ENCODE results near the gene GLT6D1. TPM values are rescaled to one million over a fixed set of nuclear protein-coding genes. Genes with fewer than 3 reads are reported as not detected.

The GLT6D1 gene
- total and polyA plus RNA-seq, 2 of the 8 experiments (the other 6 are each of a cell fraction or from before 2014, with no cell fraction given) = 1.3 to 2.1 TPM

DNA sequence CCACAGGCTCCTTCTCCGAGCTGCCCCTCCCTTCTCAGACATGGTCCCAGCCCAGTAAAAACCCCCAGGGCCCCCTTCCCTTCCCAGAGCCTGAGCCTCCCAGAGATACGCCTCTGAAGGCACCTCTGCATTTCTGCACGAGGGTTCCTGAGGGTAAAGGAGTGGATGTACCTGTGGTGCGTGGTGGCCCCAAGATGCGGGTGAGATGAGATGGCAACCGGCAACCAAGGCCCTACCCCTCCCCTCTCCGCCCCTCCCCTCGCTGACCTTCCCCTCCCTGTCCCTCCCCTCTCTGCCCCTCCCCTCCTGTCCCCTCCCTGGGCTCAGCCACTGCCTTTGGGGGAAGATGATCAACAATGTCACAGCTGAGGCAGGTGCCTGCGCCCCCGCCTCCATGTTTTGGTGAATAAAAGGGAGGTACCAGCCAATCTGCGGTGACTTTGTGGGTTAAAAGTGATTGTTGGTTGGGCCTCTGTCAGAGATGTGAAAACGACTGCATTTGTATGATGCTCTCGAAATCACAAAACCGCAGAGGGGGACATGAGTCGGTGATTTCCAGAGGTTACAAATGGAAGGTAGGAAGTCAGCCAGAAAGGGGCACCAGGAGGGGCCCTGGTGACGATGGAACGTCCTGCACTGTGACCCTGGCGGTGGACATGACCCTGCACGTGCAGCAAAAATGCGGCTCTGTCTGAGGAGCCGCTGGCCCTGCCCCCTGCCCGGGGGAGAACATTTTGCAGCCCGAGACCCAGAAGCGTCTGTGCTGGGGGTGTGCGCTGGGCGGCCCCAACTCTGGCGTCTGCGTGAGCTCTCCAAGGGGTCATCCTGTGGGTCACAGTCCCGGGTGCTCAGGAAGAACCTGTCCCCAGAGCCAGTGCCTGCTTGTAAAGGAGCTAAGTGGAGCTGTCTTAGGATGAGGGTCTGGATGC, 27.5 kb upstream of the GLT6D1 start (continued):
- TF ChIP-seq, protein P1, sequence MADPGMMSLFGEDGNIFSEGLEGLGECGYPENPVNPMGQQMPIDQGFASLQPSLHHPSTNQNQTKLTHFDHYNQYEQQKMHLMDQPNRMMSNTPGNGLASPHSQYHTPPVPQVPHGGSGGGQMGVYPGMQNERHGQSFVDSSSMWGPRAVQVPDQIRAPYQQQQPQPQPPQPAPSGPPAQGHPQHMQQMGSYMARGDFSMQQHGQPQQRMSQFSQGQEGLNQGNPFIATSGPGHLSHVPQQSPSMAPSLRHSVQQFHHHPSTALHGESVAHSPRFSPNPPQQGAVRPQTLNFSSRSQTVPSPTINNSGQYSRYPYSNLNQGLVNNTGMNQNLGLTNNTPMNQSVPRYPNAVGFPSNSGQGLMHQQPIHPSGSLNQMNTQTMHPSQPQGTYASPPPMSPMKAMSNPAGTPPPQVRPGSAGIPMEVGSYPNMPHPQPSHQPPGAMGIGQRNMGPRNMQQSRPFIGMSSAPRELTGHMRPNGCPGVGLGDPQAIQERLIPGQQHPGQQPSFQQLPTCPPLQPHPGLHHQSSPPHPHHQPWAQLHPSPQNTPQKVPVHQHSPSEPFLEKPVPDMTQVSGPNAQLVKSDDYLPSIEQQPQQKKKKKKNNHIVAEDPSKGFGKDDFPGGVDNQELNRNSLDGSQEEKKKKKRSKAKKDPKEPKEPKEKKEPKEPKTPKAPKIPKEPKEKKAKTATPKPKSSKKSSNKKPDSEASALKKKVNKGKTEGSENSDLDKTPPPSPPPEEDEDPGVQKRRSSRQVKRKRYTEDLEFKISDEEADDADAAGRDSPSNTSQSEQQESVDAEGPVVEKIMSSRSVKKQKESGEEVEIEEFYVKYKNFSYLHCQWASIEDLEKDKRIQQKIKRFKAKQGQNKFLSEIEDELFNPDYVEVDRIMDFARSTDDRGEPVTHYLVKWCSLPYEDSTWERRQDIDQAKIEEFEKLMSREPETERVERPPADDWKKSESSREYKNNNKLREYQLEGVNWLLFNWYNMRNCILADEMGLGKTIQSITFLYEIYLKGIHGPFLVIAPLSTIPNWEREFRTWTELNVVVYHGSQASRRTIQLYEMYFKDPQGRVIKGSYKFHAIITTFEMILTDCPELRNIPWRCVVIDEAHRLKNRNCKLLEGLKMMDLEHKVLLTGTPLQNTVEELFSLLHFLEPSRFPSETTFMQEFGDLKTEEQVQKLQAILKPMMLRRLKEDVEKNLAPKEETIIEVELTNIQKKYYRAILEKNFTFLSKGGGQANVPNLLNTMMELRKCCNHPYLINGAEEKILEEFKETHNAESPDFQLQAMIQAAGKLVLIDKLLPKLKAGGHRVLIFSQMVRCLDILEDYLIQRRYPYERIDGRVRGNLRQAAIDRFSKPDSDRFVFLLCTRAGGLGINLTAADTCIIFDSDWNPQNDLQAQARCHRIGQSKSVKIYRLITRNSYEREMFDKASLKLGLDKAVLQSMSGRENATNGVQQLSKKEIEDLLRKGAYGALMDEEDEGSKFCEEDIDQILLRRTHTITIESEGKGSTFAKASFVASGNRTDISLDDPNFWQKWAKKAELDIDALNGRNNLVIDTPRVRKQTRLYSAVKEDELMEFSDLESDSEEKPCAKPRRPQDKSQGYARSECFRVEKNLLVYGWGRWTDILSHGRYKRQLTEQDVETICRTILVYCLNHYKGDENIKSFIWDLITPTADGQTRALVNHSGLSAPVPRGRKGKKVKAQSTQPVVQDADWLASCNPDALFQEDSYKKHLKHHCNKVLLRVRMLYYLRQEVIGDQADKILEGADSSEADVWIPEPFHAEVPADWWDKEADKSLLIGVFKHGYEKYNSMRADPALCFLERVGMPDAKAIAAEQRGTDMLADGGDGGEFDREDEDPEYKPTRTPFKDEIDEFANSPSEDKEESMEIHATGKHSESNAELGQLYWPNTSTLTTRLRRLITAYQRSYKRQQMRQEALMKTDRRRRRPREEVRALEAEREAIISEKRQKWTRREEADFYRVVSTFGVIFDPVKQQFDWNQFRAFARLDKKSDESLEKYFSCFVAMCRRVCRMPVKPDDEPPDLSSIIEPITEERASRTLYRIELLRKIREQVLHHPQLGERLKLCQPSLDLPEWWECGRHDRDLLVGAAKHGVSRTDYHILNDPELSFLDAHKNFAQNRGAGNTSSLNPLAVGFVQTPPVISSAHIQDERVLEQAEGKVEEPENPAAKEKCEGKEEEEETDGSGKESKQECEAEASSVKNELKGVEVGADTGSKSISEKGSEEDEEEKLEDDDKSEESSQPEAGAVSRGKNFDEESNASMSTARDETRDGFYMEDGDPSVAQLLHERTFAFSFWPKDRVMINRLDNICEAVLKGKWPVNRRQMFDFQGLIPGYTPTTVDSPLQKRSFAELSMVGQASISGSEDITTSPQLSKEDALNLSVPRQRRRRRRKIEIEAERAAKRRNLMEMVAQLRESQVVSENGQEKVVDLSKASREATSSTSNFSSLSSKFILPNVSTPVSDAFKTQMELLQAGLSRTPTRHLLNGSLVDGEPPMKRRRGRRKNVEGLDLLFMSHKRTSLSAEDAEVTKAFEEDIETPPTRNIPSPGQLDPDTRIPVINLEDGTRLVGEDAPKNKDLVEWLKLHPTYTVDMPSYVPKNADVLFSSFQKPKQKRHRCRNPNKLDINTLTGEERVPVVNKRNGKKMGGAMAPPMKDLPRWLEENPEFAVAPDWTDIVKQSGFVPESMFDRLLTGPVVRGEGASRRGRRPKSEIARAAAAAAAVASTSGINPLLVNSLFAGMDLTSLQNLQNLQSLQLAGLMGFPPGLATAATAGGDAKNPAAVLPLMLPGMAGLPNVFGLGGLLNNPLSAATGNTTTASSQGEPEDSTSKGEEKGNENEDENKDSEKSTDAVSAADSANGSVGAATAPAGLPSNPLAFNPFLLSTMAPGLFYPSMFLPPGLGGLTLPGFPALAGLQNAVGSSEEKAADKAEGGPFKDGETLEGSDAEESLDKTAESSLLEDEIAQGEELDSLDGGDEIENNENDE (IDR thresholded peaks at IDR 0.05; ENCODE audit: insufficient replicate concordance, low read length) = no peak
- TF ChIP-seq RXRA (IDR thresholded peaks at IDR 0.05; ENCODE audit: insufficient read depth, low read depth, low read length) = no peak

Data from H1 (cell line).